ENCODE data around the gene ARMCX2.
A peak's percentile ranks its signal among the peaks of the same experiment; 100 is the strongest.
"Not testable (repeated sequence)": the region's sequence is repeated elsewhere in the genome, so short reads cannot be mapped to it uniquely, and the experiment has no call there.

ARMCX2 gene

DNA sequence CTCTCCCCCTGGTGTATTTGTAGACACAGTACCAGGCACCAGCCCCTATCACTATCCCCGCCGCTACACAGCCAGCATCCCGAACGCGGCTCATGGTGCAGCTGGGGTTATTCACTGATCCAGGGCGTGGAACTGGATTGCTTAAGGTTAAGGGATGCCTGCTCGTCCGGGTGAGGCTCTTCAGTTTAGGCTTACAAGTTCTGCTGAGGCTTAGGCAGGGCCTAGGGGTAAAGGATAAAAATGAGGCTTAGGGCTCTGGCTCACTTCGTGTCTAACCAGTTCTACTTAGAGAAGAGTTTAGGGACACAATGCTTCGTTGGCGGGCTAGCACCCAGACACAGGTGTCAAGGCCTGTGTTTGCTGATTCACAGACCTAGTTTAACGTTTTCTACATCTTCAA, 2.2 kb downstream of the ARMCX2 start:
- no peaks in the 10 kb centered on the region for H3K27me3 Mint-ChIP-seq (ENCODE audit: low read depth)
- H3K9me3 Mint-ChIP-seq, result no peaks in the 10 kb centered on the region
- no peak overlapping the region for H3K27ac Mint-ChIP-seq
- no peaks in the 10 kb centered on the region for H3K4me1 Mint-ChIP-seq
- TF ChIP-seq, protein P1, sequence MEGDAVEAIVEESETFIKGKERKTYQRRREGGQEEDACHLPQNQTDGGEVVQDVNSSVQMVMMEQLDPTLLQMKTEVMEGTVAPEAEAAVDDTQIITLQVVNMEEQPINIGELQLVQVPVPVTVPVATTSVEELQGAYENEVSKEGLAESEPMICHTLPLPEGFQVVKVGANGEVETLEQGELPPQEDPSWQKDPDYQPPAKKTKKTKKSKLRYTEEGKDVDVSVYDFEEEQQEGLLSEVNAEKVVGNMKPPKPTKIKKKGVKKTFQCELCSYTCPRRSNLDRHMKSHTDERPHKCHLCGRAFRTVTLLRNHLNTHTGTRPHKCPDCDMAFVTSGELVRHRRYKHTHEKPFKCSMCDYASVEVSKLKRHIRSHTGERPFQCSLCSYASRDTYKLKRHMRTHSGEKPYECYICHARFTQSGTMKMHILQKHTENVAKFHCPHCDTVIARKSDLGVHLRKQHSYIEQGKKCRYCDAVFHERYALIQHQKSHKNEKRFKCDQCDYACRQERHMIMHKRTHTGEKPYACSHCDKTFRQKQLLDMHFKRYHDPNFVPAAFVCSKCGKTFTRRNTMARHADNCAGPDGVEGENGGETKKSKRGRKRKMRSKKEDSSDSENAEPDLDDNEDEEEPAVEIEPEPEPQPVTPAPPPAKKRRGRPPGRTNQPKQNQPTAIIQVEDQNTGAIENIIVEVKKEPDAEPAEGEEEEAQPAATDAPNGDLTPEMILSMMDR (IDR thresholded peaks at IDR 0.05; ENCODE audit: unreplicated experiment in 3 of 3), result no peak
- peak overlapping the region; percentile 84 to 95 (median 92) for H3K4me3 Mint-ChIP-seq
- H3K36me3 Mint-ChIP-seq (ENCODE audit: low read depth), result peaks cover 7% of the 10 kb centered on the region

DNA sequence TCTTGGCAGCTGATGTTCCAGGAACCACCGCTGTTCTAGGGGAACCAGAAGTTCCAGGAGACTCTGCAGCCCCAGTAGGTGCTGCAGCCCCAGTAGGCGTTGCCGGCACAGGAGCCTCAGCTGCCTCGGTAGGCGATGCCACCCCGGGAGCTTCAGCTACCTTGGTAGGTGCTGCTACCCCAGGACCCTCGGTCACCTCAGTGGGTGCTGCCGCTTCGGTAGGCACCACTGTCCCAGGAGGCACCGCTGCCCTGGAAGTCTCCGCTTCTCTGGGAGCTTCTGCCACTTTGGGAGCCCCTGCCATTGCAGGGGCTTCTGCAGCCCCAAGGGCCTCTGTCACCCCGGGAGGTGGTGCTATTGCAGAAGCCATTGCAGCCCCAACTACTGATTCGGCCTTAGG, 2.8 kb downstream of the ARMCX2 start:
- Mint-ChIP-seq H3K4me1 (no peaks in the 10 kb centered on the region), H3K27me3 (ENCODE audit: low read depth) (no peaks in the 10 kb centered on the region), H3K9me3 (no peaks in the 10 kb centered on the region), H3K36me3 (ENCODE audit: low read depth) (peaks cover 7% of the 10 kb centered on the region), H3K4me3 (no peak overlapping the region), H3K27ac (no peak overlapping the region)
- TF ChIP-seq, protein P1 (IDR thresholded peaks at IDR 0.05; ENCODE audit: unreplicated experiment in 3 of 3), result no peak

GRCh38 chrX:101655534-101655933, 4.1 kb downstream of the ARMCX2 start:
- Mint-ChIP-seq H3K27ac (no peak overlapping the region), H3K9me3 (no peaks in the 10 kb centered on the region), H3K4me1 (no peaks in the 10 kb centered on the region), H3K4me3 (no peak overlapping the region), H3K27me3 (ENCODE audit: low read depth) (no peaks in the 10 kb centered on the region), H3K36me3 (ENCODE audit: low read depth) (peaks cover 7% of the 10 kb centered on the region)
- TF ChIP-seq, protein P1 (IDR thresholded peaks at IDR 0.05; ENCODE audit: unreplicated experiment in 3 of 3), result no peak

DNA sequence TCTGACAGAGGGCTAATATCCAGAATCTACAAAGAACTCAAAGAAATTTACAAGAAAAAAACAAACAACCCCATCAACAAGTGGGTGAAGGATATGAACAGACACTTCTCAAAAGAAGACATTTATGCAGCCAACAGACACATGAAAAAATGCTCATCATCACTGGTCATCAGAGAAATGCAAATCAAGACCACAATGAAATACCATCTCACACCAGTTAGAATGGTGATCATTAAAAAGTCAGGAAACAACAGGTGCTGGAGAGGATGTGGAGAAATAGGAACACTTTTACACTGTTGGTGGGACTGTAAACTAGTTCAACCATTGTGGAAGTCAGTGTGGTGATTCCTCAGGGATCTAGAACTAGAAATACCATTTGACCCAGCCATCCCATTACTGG, 11.9 kb downstream of the ARMCX2 start:
- H3K9me3 Mint-ChIP-seq; H3K36me3 Mint-ChIP-seq (ENCODE audit: low read depth); H3K4me1 Mint-ChIP-seq; H3K27me3 Mint-ChIP-seq (ENCODE audit: low read depth); H3K27ac Mint-ChIP-seq; H3K4me3 Mint-ChIP-seq: not testable (repeated sequence)

GRCh38 chrX:101642093-101642492, 17.6 kb downstream of the ARMCX2 start:
- no peaks in the 10 kb centered on the region for H3K36me3 Mint-ChIP-seq (ENCODE audit: low read depth)
- H3K4me1 Mint-ChIP-seq, result no peaks in the 10 kb centered on the region
- no peak overlapping the region for H3K27ac Mint-ChIP-seq
- no peaks in the 10 kb centered on the region for H3K9me3 Mint-ChIP-seq
- TF ChIP-seq, protein P1 (IDR thresholded peaks at IDR 0.05; ENCODE audit: unreplicated experiment in 3 of 3), result no peak
- no peak overlapping the region for H3K4me3 Mint-ChIP-seq
- H3K27me3 Mint-ChIP-seq (ENCODE audit: low read depth), result no peaks in the 10 kb centered on the region

DNA sequence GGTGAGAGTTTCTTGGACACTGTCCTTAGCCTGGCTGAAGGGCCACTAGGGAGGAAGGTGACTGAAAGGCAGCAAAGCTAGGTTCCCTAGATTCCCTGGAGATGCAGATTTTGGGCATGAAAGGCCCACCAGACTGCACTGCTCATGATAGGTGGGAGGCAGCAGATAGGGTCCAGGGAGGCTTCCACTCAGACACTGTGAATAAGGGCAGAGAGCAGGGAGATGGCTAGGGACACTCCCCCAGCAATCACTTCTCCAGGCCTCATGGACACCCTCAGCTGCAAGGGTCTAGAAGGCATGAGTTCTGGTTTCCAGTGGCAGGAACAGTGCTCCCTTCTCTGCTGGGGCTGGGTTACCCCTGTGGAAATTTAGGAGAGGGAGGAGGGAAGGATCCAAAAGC, 20.1 kb downstream of the ARMCX2 start:
- TF ChIP-seq, protein P1 (IDR thresholded peaks at IDR 0.05; ENCODE audit: unreplicated experiment in 3 of 3), result no peak
- no peaks in the 10 kb centered on the region for H3K4me1 Mint-ChIP-seq
- H3K9me3 Mint-ChIP-seq, result no peaks in the 10 kb centered on the region
- no peaks in the 10 kb centered on the region for H3K36me3 Mint-ChIP-seq (ENCODE audit: low read depth)
- H3K27ac Mint-ChIP-seq, result no peak overlapping the region
- no peak overlapping the region for H3K4me3 Mint-ChIP-seq
- H3K27me3 Mint-ChIP-seq (ENCODE audit: low read depth), result no peaks in the 10 kb centered on the region
